Measurements from ENCODE around the gene KCNK10.

KCNK10 gene

DNA sequence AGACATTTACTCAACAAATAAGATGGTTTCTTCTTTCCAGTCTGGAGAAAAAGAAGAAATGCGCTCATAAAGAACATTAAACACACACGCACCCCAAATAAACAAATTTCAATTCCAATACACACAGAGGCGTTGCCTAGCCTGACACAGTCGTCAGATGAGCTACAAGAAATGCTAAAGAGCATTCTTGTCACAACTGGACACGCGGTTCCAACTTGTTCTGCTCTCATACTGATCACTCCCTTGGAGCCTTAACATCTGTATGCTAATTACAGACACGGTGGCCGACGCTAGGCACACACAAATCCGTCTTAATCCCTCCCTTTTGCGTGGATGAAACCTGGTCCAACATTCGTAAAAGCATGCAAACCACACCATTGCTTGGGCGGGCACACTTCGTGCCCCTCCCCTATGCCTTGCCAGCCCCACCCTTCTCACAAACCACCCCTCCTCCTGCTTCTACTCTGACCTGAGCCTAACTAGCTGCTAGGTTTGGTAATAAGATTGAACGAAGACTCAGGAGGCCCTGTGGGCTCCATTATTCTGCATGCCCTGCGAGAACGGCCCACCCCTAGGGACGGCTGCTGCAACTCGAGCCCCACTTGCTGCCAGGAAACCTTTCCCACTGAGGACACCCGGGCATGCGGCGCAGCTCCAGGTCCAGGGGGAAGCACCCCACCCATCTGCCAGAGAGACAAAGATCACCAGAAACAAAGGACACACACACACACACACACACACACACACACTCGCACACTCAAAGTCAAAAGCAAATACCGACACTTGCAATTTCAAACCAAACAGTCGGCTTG, 1.2 kb downstream of the KCNK10 start:
- Histone ChIP-seq H3K27me3 (peaks cover 0 to 56% of the 10 kb centered on the region in 2 donors), H3K27ac (no peak overlapping the region), H3K36me3 (no peaks in the 10 kb centered on the region), H3K4me1 (peaks cover 0 to 26% (median 6%) of the 10 kb centered on the region in 4 donors), H3K4me3 (no peak overlapping the region), H3K9me3 (no peaks in the 10 kb centered on the region)
- no peak for TF ChIP-seq CTCF (IDR thresholded peaks at IDR 0.05)
- DNase-seq = no peak
- intact Hi-C loops (cut with DNase I; ENCODE audit: low total_unique reads) = no loop called here

GRCh38 chr14:88318406-88318805, 4.7 kb downstream of the KCNK10 start:
- Histone ChIP-seq H3K4me3 (no peak overlapping the region), H3K4me1 (peaks cover 0 to 12% (median 3%) of the 10 kb centered on the region in 4 donors), H3K9me3 (no peaks in the 10 kb centered on the region), H3K27me3 (peaks cover 0 to 21% of the 10 kb centered on the region in 2 donors), H3K27ac (no peak overlapping the region), H3K36me3 (no peaks in the 10 kb centered on the region)
- intact Hi-C loops (cut with DNase I; ENCODE audit: low total_unique reads) = no loop called here
- DNase-seq = no peak
- no peak for TF ChIP-seq CTCF (IDR thresholded peaks at IDR 0.05)

- Histone ChIP-seq H3K9me3 (no peaks in the 10 kb centered on the region), H3K27me3 (peaks cover 0 to 4% of the 10 kb centered on the region in 2 donors), H3K27ac (no peak overlapping the region), H3K4me3 (no peak overlapping the region), H3K4me1 (no peaks in the 10 kb centered on the region), H3K36me3 (no peaks in the 10 kb centered on the region)
- intact Hi-C loops (cut with DNase I; ENCODE audit: low total_unique reads) = no loop called here
- no peak for TF ChIP-seq CTCF (IDR thresholded peaks at IDR 0.05)
- no peak for DNase-seq
Observed at GRCh38 chr14:88316521-88316920, 6.5 kb downstream of the KCNK10 start.

- H3K4me3 ChIP-seq = no peak overlapping the region
- H3K27ac ChIP-seq = no peak overlapping the region
- intact Hi-C loops (cut with DNase I; ENCODE audit: low total_unique reads) = no loop called here
- H3K4me1 ChIP-seq = no peaks in the 10 kb centered on the region
- H3K27me3 ChIP-seq = no peaks in the 10 kb centered on the region
- DNase-seq = no peak
- TF ChIP-seq CTCF (IDR thresholded peaks at IDR 0.05) = no peak
- H3K36me3 ChIP-seq = no peaks in the 10 kb centered on the region
- no peaks in the 10 kb centered on the region for H3K9me3 ChIP-seq
Observed at GRCh38 chr14:88312257-88312656, 10.8 kb downstream of the KCNK10 start.

DNA sequence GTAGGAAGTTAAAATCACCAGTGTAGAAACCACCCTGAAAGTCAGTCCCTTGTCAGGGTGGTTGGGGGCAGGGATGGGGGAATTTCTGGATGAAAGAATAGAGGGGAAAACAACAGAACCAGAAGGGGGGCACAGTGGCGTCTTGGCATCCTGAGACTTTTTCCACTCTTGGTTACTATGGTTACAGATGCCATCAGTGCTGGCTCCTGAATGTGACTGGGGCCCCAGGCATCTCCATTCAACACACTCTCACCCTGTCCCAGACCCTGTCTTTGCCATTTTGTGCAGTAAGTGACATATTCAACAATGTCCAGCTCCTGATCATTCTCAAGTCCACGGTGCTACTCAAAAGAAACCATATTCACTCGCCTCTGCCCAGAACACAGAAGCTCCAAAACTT, 11.3 kb downstream of the KCNK10 start:
- TF ChIP-seq CTCF (IDR thresholded peaks at IDR 0.05) = no peak
- Histone ChIP-seq H3K4me3 (no peak overlapping the region), H3K4me1 (no peaks in the 10 kb centered on the region), H3K9me3 (no peaks in the 10 kb centered on the region), H3K27me3 (no peaks in the 10 kb centered on the region), H3K27ac (no peak overlapping the region), H3K36me3 (no peaks in the 10 kb centered on the region)
- DNase-seq = no peak
- intact Hi-C loops (cut with DNase I; ENCODE audit: low total_unique reads) = no loop called here

Data from tibial artery (tissue), 4 donors.